Thymus (tissue), 11 donors: Measurements from ENCODE around the gene STK4. TPM values are rescaled to one million over a fixed set of nuclear protein-coding genes. Genes with fewer than 3 reads are reported as not detected.

Experiments used
- DNase-seq, 9 donors: peaks; one replicate each; pipeline ENCODE4 v3.0.0-alpha.2; 2013; ENCODE audit warnings: low spot score in 9 of 9, low read depth in 6 of 9, missing footprints in 1 of 9
- H3K27ac ChIP-seq, 2 donors: one replicate each; pipeline ENCODE4 v1.5.1; 2013; ENCODE audit warnings: control low read depth in 1 of 2, low read depth in 1 of 2, low read length in 1 of 2, mild to moderate bottlenecking in 1 of 2, moderate library complexity in 1 of 2
- H3K27me3 ChIP-seq, 2 donors: one replicate each; pipeline ENCODE4 v1.5.1; 2013; ENCODE audit warnings: low read length in 1 of 2; ENCODE audit not compliant: control insufficient read depth in 2 of 2, insufficient read depth in 1 of 2
- H3K36me3 ChIP-seq, 2 donors: one replicate each; pipeline ENCODE4 v1.5.1; 2013; ENCODE audit warnings: low read length in 1 of 2, mild to moderate bottlenecking in 1 of 2, moderate library complexity in 1 of 2; ENCODE audit not compliant: control insufficient read depth in 2 of 2, insufficient read depth in 2 of 2
- H3K4me1 ChIP-seq, 2 donors: one replicate each; pipeline ENCODE4 v1.5.1; 2013; ENCODE audit warnings: low read length in 2 of 2; ENCODE audit not compliant: control insufficient read depth in 2 of 2, insufficient read depth in 2 of 2
- H3K4me3 ChIP-seq, 2 donors: one replicate each; pipeline ENCODE4 v1.5.1; 2013; ENCODE audit warnings: low read length in 2 of 2, control low read depth in 1 of 2, mild to moderate bottlenecking in 1 of 2
- H3K9me3 ChIP-seq, 2 donors: one replicate each; pipeline ENCODE4 v1.5.1; 2013; ENCODE audit warnings: low read length in 1 of 2, mild to moderate bottlenecking in 1 of 2; ENCODE audit not compliant: control insufficient read depth in 2 of 2, insufficient read depth in 1 of 2
- WGBS: extraction: QIAGEN DNeasy Blood & Tissue Kit; methylation state at CpG from one replicate; pipeline ENCODE4 v1.1.7; 2013; 5-methylcytosine and 5-hydroxymethylcytosine counted together
- polyA plus RNA-seq: library from polyadenylated mRNA; stranded (reverse); fragments of 200-250 nt; gene quantifications from one replicate; pipeline ENCODE4 v1.2.3, GENCODE V29; 2013
- total RNA-seq: library from RNA; stranded (reverse); fragments of 120-200 nt; gene quantifications from one replicate; pipeline ENCODE4 v1.2.4, GENCODE V29; 2013
- donor health status: healthy.

Gene STK4
- total and polyA plus RNA-seq, 2 donors, result 35.0 to 45.5 TPM

DNA sequence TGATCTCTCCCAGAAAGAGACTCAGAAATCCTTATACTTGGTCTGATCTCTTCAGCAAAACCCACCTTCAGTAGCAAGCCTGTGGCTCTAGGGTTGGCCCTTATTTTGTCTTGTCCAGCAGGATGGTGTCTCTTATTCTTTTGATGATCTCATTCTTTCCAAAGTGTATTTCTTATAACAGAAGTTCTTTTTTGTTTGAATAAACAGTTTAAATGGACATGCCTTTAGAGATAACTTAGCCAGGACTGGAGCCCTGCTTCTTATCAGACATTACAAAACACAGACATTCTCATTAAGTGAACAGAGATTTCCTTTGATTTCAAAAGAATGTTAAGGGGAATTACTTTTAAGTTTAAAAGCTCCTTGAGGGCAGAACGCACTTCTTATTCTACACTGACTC is 102.9 kb downstream of the STK4 start:
- peaks cover 19 to 37% of the 10 kb centered on the region in 2 donors for H3K36me3 ChIP-seq
- H3K4me3 ChIP-seq, result no peak overlapping the region
- H3K4me1 ChIP-seq, result no peaks in the 10 kb centered on the region
- H3K27me3 ChIP-seq, result no peaks in the 10 kb centered on the region
- H3K27ac ChIP-seq, result no peak overlapping the region
- DNase-seq, result no peak
- no peaks in the 10 kb centered on the region for H3K9me3 ChIP-seq
- 94% methylated on average over 1 of the region's 1 CpG for WGBS

DNA sequence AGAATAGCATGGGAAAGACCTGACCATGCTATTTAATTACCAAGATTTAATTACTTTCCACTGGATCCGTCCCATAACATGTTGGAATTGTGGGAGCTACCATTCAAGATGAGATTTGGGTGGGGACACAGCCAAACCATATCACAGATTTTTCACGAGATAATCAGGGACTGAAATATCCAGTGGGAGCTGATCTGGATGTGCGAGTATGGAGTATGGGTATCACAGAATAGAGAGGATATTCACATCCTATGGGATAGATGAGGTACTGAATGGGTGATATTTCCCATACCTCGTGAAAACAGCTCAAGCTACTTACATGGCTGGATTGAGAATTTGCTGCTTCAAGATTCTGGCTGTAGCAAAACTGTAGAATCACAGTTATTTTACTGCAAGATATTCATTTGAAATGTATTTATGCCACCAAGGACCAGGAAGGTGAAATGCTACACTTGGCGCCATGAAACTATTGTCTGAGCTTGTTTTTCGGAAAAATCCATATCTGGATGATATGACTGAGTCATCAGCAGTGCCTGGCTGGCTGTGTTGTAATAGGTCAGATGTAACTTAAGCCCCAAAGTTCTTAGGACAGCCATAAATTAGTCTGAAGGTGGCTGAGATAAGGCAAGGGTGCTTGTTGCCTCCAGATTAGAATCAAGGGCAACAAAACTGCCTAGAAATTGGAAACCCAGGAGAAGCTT is 104.8 kb downstream of the STK4 start:
- no peak overlapping the region for H3K27ac ChIP-seq
- H3K4me1 ChIP-seq, result no peaks in the 10 kb centered on the region
- peaks cover 37 to 52% of the 10 kb centered on the region in 2 donors for H3K36me3 ChIP-seq
- WGBS, result 99% methylated on average over 6 of the region's 6 CpGs
- no peaks in the 10 kb centered on the region for H3K27me3 ChIP-seq
- no peaks in the 10 kb centered on the region for H3K9me3 ChIP-seq
- no peak overlapping the region for H3K4me3 ChIP-seq
- DNase-seq, result no peak

DNA sequence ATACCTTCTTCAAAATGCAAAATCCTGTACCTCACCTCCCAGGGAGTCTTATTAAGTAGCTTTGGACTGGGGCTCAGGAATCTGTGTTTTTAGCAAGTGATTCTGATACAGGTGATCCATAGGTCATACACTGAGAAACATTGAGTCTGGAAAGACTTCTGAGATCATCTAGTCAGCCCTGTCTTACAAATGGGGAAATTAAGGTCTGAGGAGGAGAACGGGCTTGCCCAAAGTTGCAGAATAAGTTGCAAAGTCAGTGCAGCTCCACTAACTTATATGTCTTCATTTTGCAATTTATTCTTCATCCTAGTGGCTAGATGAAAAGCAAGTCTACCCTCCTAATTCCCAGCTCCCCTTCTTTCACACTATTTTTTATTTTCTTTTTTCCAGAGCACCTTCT is 105.8 kb downstream of the STK4 start:
- H3K9me3 ChIP-seq, result no peaks in the 10 kb centered on the region
- no peak for DNase-seq
- H3K36me3 ChIP-seq, result peaks cover 41 to 55% of the 10 kb centered on the region in 2 donors
- no peaks in the 10 kb centered on the region for H3K4me1 ChIP-seq
- WGBS, result 98% methylated on average over 1 of the region's 1 CpG
- no peak overlapping the region for H3K27ac ChIP-seq
- H3K4me3 ChIP-seq, result no peak overlapping the region
- no peaks in the 10 kb centered on the region for H3K27me3 ChIP-seq

- Histone ChIP-seq H3K4me3 (no peak overlapping the region), H3K36me3 (peaks cover 44 to 53% of the 10 kb centered on the region in 2 donors), H3K4me1 (no peaks in the 10 kb centered on the region), H3K27ac (no peak overlapping the region), H3K27me3 (no peaks in the 10 kb centered on the region), H3K9me3 (no peaks in the 10 kb centered on the region)
- DNase-seq, result no peak
- WGBS, result 97% methylated on average over 3 of the region's 3 CpGs
These were observed 106.9 kb downstream of the STK4 start for GRCh38 chr20:45073221-45073620.

DNA sequence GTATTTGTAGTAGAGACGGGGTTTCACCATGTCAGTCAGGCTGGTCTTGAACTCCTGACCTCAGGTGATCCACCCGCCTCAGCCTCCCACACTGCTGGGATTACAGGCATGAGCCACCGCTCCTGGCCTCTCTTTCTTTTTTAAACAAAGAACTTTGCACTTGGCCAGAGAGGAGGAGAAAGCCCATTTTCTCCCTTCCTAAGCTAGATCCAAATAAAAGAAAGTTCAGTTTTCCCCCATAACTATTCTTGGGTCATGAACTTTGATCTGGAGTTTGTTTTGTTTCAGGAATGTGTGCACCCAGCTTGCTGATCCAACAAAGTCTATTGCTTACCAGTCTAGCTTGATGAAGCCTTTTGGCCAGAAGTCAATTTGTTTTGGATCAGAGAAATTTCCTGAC is 111.2 kb downstream of the STK4 start:
- Histone ChIP-seq H3K9me3 (peaks cover 0 to 4% of the 10 kb centered on the region in 2 donors), H3K4me3 (no peak overlapping the region), H3K27ac (no peak overlapping the region), H3K27me3 (no peaks in the 10 kb centered on the region), H3K36me3 (peaks cover 57 to 66% of the 10 kb centered on the region in 2 donors), H3K4me1 (no peaks in the 10 kb centered on the region)
- WGBS, result 97% methylated on average over 3 of the region's 3 CpGs
- no peak for DNase-seq

DNA sequence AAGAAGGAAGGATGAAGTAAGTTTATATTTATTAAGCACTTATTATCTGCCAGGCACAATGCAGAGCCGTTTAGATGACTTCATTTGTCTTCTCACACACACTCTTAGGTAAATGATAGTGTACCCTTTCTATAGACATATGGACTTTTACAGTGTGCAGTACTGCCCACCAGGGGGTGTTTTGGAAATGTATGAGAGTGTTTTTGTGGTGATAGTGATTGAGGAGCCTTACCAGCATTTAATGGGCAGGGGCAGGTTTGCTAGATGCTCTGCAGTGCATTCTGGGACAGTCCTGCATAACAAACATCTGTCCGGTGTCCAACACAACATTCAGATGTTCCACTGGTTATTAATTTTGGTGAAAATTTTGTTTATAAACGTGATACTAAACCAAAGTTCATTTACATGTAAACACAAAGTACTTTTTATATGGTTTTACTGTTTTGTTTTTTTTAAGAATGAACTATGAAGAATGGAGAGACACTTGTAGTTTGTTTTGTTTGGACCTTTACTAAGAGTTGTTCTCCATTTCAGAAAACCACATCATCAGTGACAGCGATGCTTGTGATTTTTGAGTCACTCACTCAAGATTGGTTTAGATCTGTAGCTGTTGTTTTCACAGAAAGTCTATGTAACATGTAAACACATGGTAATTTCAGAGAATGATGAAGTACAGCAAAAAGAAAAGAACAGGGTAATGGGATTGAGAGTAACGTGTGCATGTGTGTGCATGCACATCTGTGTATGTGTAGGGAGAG is 114.7 kb downstream of the STK4 start:
- Histone ChIP-seq H3K27me3 (no peaks in the 10 kb centered on the region), H3K4me3 (no peak overlapping the region), H3K4me1 (no peaks in the 10 kb centered on the region), H3K36me3 (peaks cover 27 to 53% of the 10 kb centered on the region in 2 donors), H3K27ac (no peak overlapping the region), H3K9me3 (peaks cover 0 to 4% of the 10 kb centered on the region in 2 donors)
- 96% methylated on average over 5 of the region's 5 CpGs for WGBS
- no peak for DNase-seq

DNA sequence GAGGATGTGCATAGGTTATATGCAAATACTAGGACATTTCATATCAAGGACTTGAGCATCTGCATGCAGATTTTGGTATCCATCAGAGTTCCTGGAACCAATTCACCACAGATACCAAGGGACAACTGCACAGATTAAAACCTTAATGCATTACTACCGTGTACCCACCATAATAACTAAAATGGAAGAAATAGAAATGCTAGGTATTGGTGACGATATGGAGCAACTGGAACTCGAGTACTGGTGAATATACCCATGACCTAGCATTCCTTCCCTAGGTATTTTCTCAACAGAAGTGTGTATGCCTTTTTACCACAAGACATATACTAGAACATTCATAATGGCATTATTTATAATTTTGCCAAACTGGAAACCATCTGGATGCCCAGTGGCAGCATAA is 116.2 kb downstream of the STK4 start:
- H3K4me3 ChIP-seq, result no peak overlapping the region
- 99% methylated on average over 3 of the region's 3 CpGs for WGBS
- DNase-seq, result no peak
- H3K27me3 ChIP-seq, result no peaks in the 10 kb centered on the region
- H3K27ac ChIP-seq, result no peak overlapping the region
- H3K36me3 ChIP-seq, result peaks cover 20 to 39% of the 10 kb centered on the region in 2 donors
- no peaks in the 10 kb centered on the region for H3K4me1 ChIP-seq
- peaks cover 0 to 4% of the 10 kb centered on the region in 2 donors for H3K9me3 ChIP-seq

DNA sequence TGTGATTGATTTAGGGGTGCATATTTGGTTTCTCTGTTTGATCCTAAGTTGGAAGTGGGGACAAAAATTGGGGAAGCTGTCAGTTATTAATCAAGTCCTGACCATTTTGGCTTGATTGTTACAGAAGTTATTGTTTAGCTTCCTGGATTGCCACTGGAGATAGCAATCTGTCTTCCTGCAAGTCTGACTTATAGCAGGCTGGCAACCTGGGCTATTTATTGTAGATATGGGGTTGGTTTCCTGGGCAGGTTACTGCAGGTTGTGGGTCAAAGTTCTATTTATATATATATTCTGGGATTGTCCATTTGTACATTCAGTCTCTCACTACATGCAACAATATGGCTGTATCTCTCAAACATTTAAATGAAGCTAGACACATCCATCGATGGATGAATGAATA is 116.8 kb downstream of the STK4 start:
- peaks cover 17 to 35% of the 10 kb centered on the region in 2 donors for H3K36me3 ChIP-seq
- DNase-seq, result no peak

GRCh38 chr20:45085289-45085688 is 119.0 kb downstream of the STK4 start:
- Histone ChIP-seq H3K9me3 (peaks cover 0 to 4% of the 10 kb centered on the region in 2 donors), H3K4me1 (no peaks in the 10 kb centered on the region), H3K27ac (no peak overlapping the region), H3K27me3 (no peaks in the 10 kb centered on the region), H3K36me3 (peaks cover 14 to 22% of the 10 kb centered on the region in 2 donors), H3K4me3 (no peak overlapping the region)
- no peak for DNase-seq
- WGBS, result 87% methylated on average over 2 of the region's 2 CpGs

More for the DNA sequence above, 116.8 kb downstream of the STK4 start:
- Histone ChIP-seq H3K4me1 (no peaks in the 10 kb centered on the region), H3K27me3 (no peaks in the 10 kb centered on the region), H3K27ac (no peak overlapping the region), H3K4me3 (no peak overlapping the region), H3K9me3 (peaks cover 0 to 4% of the 10 kb centered on the region in 2 donors)
- 97% methylated on average over 1 of the region's 1 CpG for WGBS
